GM19397 (cell line): ENCODE results near the gene ARID3A.

Experiments used
- ATAC-seq: cut with Tn5 transposase; IDR thresholded peaks from one replicate; pipeline ENCODE4 v1.9.1; 2021; ENCODE audit warnings: mild to moderate bottlenecking, moderate library complexity; ENCODE audit not compliant: unreplicated experiment

Gene ARID3A

GRCh38 chr19:960601-960938 is 34.7 kb downstream of the ARID3A start:
- no peak for ATAC-seq

GRCh38 chr19:961866-962620 is 36.2 kb downstream of the ARID3A start:
- no peak for ATAC-seq

- ATAC-seq = no peak
Measured at GRCh38 chr19:962683-963400, 37.0 kb downstream of the ARID3A start.

GRCh38 chr19:963486-963951 is 37.7 kb downstream of the ARID3A start:
- no peak for ATAC-seq

- ATAC-seq = no peak
Measured at GRCh38 chr19:964116-964520, 38.3 kb downstream of the ARID3A start.

- no peak for ATAC-seq
Measured at GRCh38 chr19:964761-965694, 39.2 kb downstream of the ARID3A start.

GRCh38 chr19:966485-967088 is 40.8 kb downstream of the ARID3A start:
- no peak for ATAC-seq

- ATAC-seq = no peak
Measured at GRCh38 chr19:970695-971094, 44.9 kb downstream of the ARID3A start.

GRCh38 chr19:971795-972194 is 46.0 kb downstream of the ARID3A start:
- ATAC-seq = no peak

GRCh38 chr19:972281-972680 is 46.4 kb downstream of the ARID3A start:
- no peak for ATAC-seq

- ATAC-seq = no peak
Measured at GRCh38 chr19:973726-974563, 48.1 kb downstream of the ARID3A start.

- no peak for ATAC-seq
Measured at GRCh38 chr19:974564-975257, 48.9 kb downstream of the ARID3A start.

GRCh38 chr19:976476-976875 is 50.6 kb downstream of the ARID3A start:
- no peak for ATAC-seq

GRCh38 chr19:977058-977464 is 51.2 kb downstream of the ARID3A start:
- no peak for ATAC-seq

- ATAC-seq = no peak
Measured at GRCh38 chr19:979318-979741, 53.5 kb downstream of the ARID3A start.

GRCh38 chr19:980133-980998 is 54.5 kb downstream of the ARID3A start:
- no peak for ATAC-seq

- no peak for ATAC-seq
Measured at GRCh38 chr19:982567-983170, 56.8 kb downstream of the ARID3A start.
